CD4-positive, CD25-positive, alpha-beta regulatory T cell (primary cell): ENCODE measurements around the gene JARID2. TPM values are rescaled to one million over a fixed set of nuclear protein-coding genes. Genes with fewer than 3 reads are reported as not detected.
A peak's percentile ranks its signal among the peaks of the same experiment; 100 is the strongest.

Source experiments
- ATAC-seq, 2 donors: fragments of 150-1000 bp; cut with Tn5 transposase; one replicate each; pipeline ENCODE4 v1.10.0; 2021; ENCODE audit warnings: low read depth in 2 of 2, moderate number of reproducible peaks in 2 of 2, moderate library complexity in 1 of 2
- DNase-seq, 3 donors: peaks; one replicate each; pipeline versions ENCODE4 v3.0.0 to v3.0.0-alpha.2; 2012 to 2022; ENCODE audit warnings: mixed read lengths in 1 of 3
- H3K27ac ChIP-seq: one replicate; pipeline ENCODE4 v1.7.0; 2013; ENCODE audit warnings: mild to moderate bottlenecking, low read length; ENCODE audit not compliant: insufficient read depth, poor library complexity, severe bottlenecking
- H3K27me3 ChIP-seq: one replicate; pipeline ENCODE4 v1.7.0; 2013; ENCODE audit warnings: low read length; ENCODE audit not compliant: control insufficient read depth, insufficient read depth
- H3K36me3 ChIP-seq: one replicate; pipeline ENCODE4 v1.7.0; 2013; ENCODE audit warnings: mild to moderate bottlenecking, low read length, moderate library complexity; ENCODE audit not compliant: control insufficient read depth, insufficient read depth
- H3K4me1 ChIP-seq: 2 replicates; pipeline ENCODE4 v1.7.0; 2013; ENCODE audit warnings: mild to moderate bottlenecking, low read length; ENCODE audit not compliant: insufficient read depth, control insufficient read depth, poor library complexity, severe bottlenecking
- H3K4me3 ChIP-seq: one replicate; pipeline ENCODE4 v1.7.0; 2013; ENCODE audit warnings: low read depth, mild to moderate bottlenecking, low read length, moderate library complexity
- H3K9me3 ChIP-seq, 2 experiments: 1 replicate in 1 of 2; 2 replicates in 1 of 2; pipeline ENCODE4 v1.7.0; 2013; ENCODE audit warnings: low read length in 2 of 2, mild to moderate bottlenecking in 1 of 2, moderate library complexity in 1 of 2; ENCODE audit not compliant: control insufficient read depth in 2 of 2
- H3K27ac Mint-ChIP-seq, 3 donors: one replicate each; pipeline ENCODE4 v1.8.0; 2020 to 2022; ENCODE audit warnings: mild to moderate bottlenecking in 3 of 3, mixed read lengths in 3 of 3, moderate library complexity in 2 of 3
- H3K27me3 Mint-ChIP-seq: one replicate; pipeline ENCODE4 v1.8.0; 2022; ENCODE audit warnings: mild to moderate bottlenecking, mixed read lengths
- H3K36me3 Mint-ChIP-seq: one replicate; pipeline ENCODE4 v1.8.0; 2020; ENCODE audit warnings: mixed read lengths
- H3K4me1 Mint-ChIP-seq, 4 donors: one replicate each; pipeline ENCODE4 v1.8.0; 2020 to 2022; ENCODE audit warnings: mixed read lengths in 4 of 4, mild to moderate bottlenecking in 1 of 4
- H3K4me3 Mint-ChIP-seq, 4 donors: one replicate each; pipeline ENCODE4 v1.8.0; 2020 to 2022; ENCODE audit warnings: mild to moderate bottlenecking in 4 of 4, mixed read lengths in 4 of 4, moderate library complexity in 3 of 4
- H3K9me3 Mint-ChIP-seq, 7 donors: one replicate each; pipeline ENCODE4 v1.8.0; 2020 to 2022; ENCODE audit warnings: mixed read lengths in 7 of 7, mild to moderate bottlenecking in 3 of 7, moderate library complexity in 2 of 7
- polyA plus RNA-seq, 4 donors: library from polyadenylated mRNA; unstranded; fragments of 300-500 nt; fragmentation: Illumina TruSeq; gene quantifications; one replicate each; pipeline ENCODE4 v1.2.3, GENCODE V29; 2021
- total RNA-seq: library from RNA; stranded (reverse); gene quantifications from one replicate; pipeline ENCODE4 v1.2.3, GENCODE V29; 2022

The JARID2 gene
- total and polyA plus RNA-seq, 5 donors from 2014 or later, result 4.1 to 26.1 (median 5.6) TPM

GRCh38 chr6:15330174-15330944, 84.5 kb downstream of the JARID2 start:
- Mint-ChIP-seq H3K4me3 (peak overlapping the region in 1 of 4 donors; percentile 77), H3K4me1 (peaks cover 40 to 82% (median 71%) of the 10 kb centered on the region in 4 donors), H3K27me3 (no peaks in the 10 kb centered on the region), H3K36me3 (peaks cover 5% of the 10 kb centered on the region), H3K27ac (peak overlapping the region in 2 of 3 donors; percentile 37 to 81), H3K9me3 (no peaks in the 10 kb centered on the region)
- DNase-seq (no peak), ATAC-seq (no peak)
- H3K4me1 ChIP-seq, result peaks cover 8% of the 10 kb centered on the region
- H3K9me3 ChIP-seq, result no peaks in the 10 kb centered on the region
- no peak overlapping the region for H3K27ac ChIP-seq
- H3K4me3 ChIP-seq, result no peak overlapping the region
- H3K27me3 ChIP-seq, result no peaks in the 10 kb centered on the region
- H3K36me3 ChIP-seq, result no peaks in the 10 kb centered on the region

- DNase-seq, result no peak
- no peaks in the 10 kb centered on the region for H3K9me3 ChIP-seq
- Mint-ChIP-seq H3K27ac (peak overlapping the region in 1 of 3 donors; percentile 81), H3K4me3 (peak overlapping the region in 2 of 4 donors; percentile 31 to 77), H3K36me3 (peaks cover 5% of the 10 kb centered on the region), H3K4me1 (peaks cover 39 to 84% (median 69%) of the 10 kb centered on the region in 4 donors), H3K9me3 (no peaks in the 10 kb centered on the region), H3K27me3 (no peaks in the 10 kb centered on the region)
- no peak overlapping the region for H3K27ac ChIP-seq
- H3K4me3 ChIP-seq, result no peak overlapping the region
- ATAC-seq, result no peak
- H3K27me3 ChIP-seq, result no peaks in the 10 kb centered on the region
- H3K36me3 ChIP-seq, result no peaks in the 10 kb centered on the region
- H3K4me1 ChIP-seq, result peaks cover 8% of the 10 kb centered on the region
Measured at GRCh38 chr6:15331143-15331542, 85.3 kb downstream of the JARID2 start.

- H3K9me3 ChIP-seq, result no peaks in the 10 kb centered on the region
- ATAC-seq (no peak), DNase-seq (no peak)
- Mint-ChIP-seq H3K27ac (peak overlapping the region in 1 of 3 donors; percentile 81), H3K27me3 (no peaks in the 10 kb centered on the region), H3K9me3 (no peaks in the 10 kb centered on the region), H3K4me1 (peaks cover 39 to 81% (median 69%) of the 10 kb centered on the region in 4 donors), H3K36me3 (peaks cover 5% of the 10 kb centered on the region), H3K4me3 (peak overlapping the region in 1 of 4 donors; percentile 77)
- no peak overlapping the region for H3K27ac ChIP-seq
- no peaks in the 10 kb centered on the region for H3K36me3 ChIP-seq
- H3K27me3 ChIP-seq, result no peaks in the 10 kb centered on the region
- H3K4me1 ChIP-seq, result peaks cover 8% of the 10 kb centered on the region
- H3K4me3 ChIP-seq, result no peak overlapping the region
Measured at GRCh38 chr6:15331629-15332251, 85.9 kb downstream of the JARID2 start.

- no peaks in the 10 kb centered on the region for H3K9me3 ChIP-seq
- peak overlapping the region in 2 of 3 donors; percentile 9 to 45 for H3K27ac Mint-ChIP-seq
- peaks cover 37 to 81% (median 64%) of the 10 kb centered on the region in 4 donors for H3K4me1 Mint-ChIP-seq
- H3K27me3 ChIP-seq, result no peaks in the 10 kb centered on the region
- no peak for ATAC-seq
- no peak overlapping the region for H3K27ac ChIP-seq
- no peaks in the 10 kb centered on the region for H3K27me3 Mint-ChIP-seq
- peaks cover 0 to 2% (median 0%) of the 10 kb centered on the region in 7 donors for H3K9me3 Mint-ChIP-seq
- DNase-seq, result no peak
- H3K4me1 ChIP-seq, result peaks cover 8% of the 10 kb centered on the region
- no peak overlapping the region for H3K4me3 Mint-ChIP-seq
- peaks cover 5% of the 10 kb centered on the region for H3K36me3 Mint-ChIP-seq
- H3K4me3 ChIP-seq, result no peak overlapping the region
- no peaks in the 10 kb centered on the region for H3K36me3 ChIP-seq
Measured at GRCh38 chr6:15332446-15332845, 86.6 kb downstream of the JARID2 start.

- H3K4me1 ChIP-seq, result peaks cover 2% of the 10 kb centered on the region
Measured at GRCh38 chr6:15335385-15335784, 89.5 kb downstream of the JARID2 start.

GRCh38 chr6:15335916-15336315, 90.0 kb downstream of the JARID2 start:
- Histone ChIP-seq H3K4me3 (no peak overlapping the region), H3K27ac (no peak overlapping the region), H3K36me3 (no peaks in the 10 kb centered on the region), H3K9me3 (no peaks in the 10 kb centered on the region), H3K27me3 (no peaks in the 10 kb centered on the region), H3K4me1 (peaks cover 7% of the 10 kb centered on the region)
- Mint-ChIP-seq H3K9me3 (peaks cover 0 to 2% (median 0%) of the 10 kb centered on the region in 7 donors), H3K27ac (peak overlapping the region in 2 of 3 donors; percentile 32 to 93), H3K36me3 (no peaks in the 10 kb centered on the region), H3K27me3 (no peaks in the 10 kb centered on the region), H3K4me1 (peaks cover 32 to 75% (median 62%) of the 10 kb centered on the region in 4 donors), H3K4me3 (no peak overlapping the region)
- DNase-seq (no peak), ATAC-seq (no peak)

More at GRCh38 chr6:15335385-15335784, 89.5 kb downstream of the JARID2 start:
- Histone ChIP-seq H3K27me3 (no peaks in the 10 kb centered on the region), H3K9me3 (no peaks in the 10 kb centered on the region), H3K27ac (no peak overlapping the region), H3K36me3 (no peaks in the 10 kb centered on the region), H3K4me3 (no peak overlapping the region)
- no peaks in the 10 kb centered on the region for H3K27me3 Mint-ChIP-seq
- H3K4me1 Mint-ChIP-seq, result peaks cover 31 to 75% (median 60%) of the 10 kb centered on the region in 4 donors
- ATAC-seq, result no peak
- no peak for DNase-seq
- no peaks in the 10 kb centered on the region for H3K36me3 Mint-ChIP-seq
- peak overlapping the region in 1 of 3 donors; percentile 93 for H3K27ac Mint-ChIP-seq
- H3K9me3 Mint-ChIP-seq, result peaks cover 0 to 2% (median 0%) of the 10 kb centered on the region in 7 donors
- no peak overlapping the region for H3K4me3 Mint-ChIP-seq

GRCh38 chr6:15336900-15337560, 91.2 kb downstream of the JARID2 start:
- DNase-seq (no peak), ATAC-seq (peak in 1 of 2 donors; percentile 23)
- no peaks in the 10 kb centered on the region for H3K27me3 Mint-ChIP-seq
- no peaks in the 10 kb centered on the region for H3K36me3 Mint-ChIP-seq
- no peaks in the 10 kb centered on the region for H3K36me3 ChIP-seq
- H3K4me3 Mint-ChIP-seq, result peak overlapping the region in 1 of 4 donors; percentile 32
- peaks cover 15% of the 10 kb centered on the region for H3K4me1 ChIP-seq
- H3K9me3 ChIP-seq, result no peaks in the 10 kb centered on the region
- no peak overlapping the region for H3K27ac ChIP-seq
- peaks cover 37 to 76% (median 66%) of the 10 kb centered on the region in 4 donors for H3K4me1 Mint-ChIP-seq
- H3K27me3 ChIP-seq, result no peaks in the 10 kb centered on the region
- peak overlapping the region; percentile 8 to 93 (median 58) for H3K27ac Mint-ChIP-seq
- no peak overlapping the region for H3K4me3 ChIP-seq
- peaks cover 0 to 2% (median 0%) of the 10 kb centered on the region in 7 donors for H3K9me3 Mint-ChIP-seq
